Limb (tissue), 2 donors: ENCODE data around the gene HS1BP3.

Experiments
- DNase-seq, 2 donors: peaks; one replicate each; pipeline ENCODE4 v3.0.0-alpha.2; 2016; ENCODE audit errors: extremely low spot score in 2 of 2

The HS1BP3 gene

GRCh38 chr2:20588918-20589871 is 61.7 kb downstream of the HS1BP3 start:
- DNase-seq = no peak

- DNase-seq = no peak
Observed at GRCh38 chr2:20585710-20586594, 64.9 kb downstream of the HS1BP3 start.

- no peak for DNase-seq
Observed at GRCh38 chr2:20585359-20585709, 65.6 kb downstream of the HS1BP3 start.

- DNase-seq = peak; percentile 38 to 72
Observed at GRCh38 chr2:20584399-20585358, 66.2 kb downstream of the HS1BP3 start.

GRCh38 chr2:20584045-20584398 is 66.9 kb downstream of the HS1BP3 start:
- no peak for DNase-seq

- DNase-seq = no peak
Observed at GRCh38 chr2:20583425-20583881, 67.4 kb downstream of the HS1BP3 start.

GRCh38 chr2:20582600-20583221 is 68.2 kb downstream of the HS1BP3 start:
- DNase-seq = no peak

- no peak for DNase-seq
Observed at GRCh38 chr2:20580690-20581437, 70.0 kb downstream of the HS1BP3 start.

GRCh38 chr2:20579866-20580265 is 71.0 kb downstream of the HS1BP3 start:
- no peak for DNase-seq

- DNase-seq = peak; percentile 72 to 73
Observed at GRCh38 chr2:20578895-20579825, 71.7 kb downstream of the HS1BP3 start.

- no peak for DNase-seq
Observed at GRCh38 chr2:20578266-20578894, 72.5 kb downstream of the HS1BP3 start.

- DNase-seq = no peak
Observed at GRCh38 chr2:20577495-20578235, 73.2 kb downstream of the HS1BP3 start.

GRCh38 chr2:20576598-20577115 is 74.2 kb downstream of the HS1BP3 start:
- no peak for DNase-seq

- no peak for DNase-seq
Observed at GRCh38 chr2:20575935-20576597, 74.8 kb downstream of the HS1BP3 start.

- DNase-seq = no peak
Observed at GRCh38 chr2:20575414-20575813, 75.5 kb downstream of the HS1BP3 start.

- DNase-seq = no peak
Observed at GRCh38 chr2:20574930-20575329, 76.0 kb downstream of the HS1BP3 start.

GRCh38 chr2:20574423-20574911 is 76.4 kb downstream of the HS1BP3 start:
- no peak for DNase-seq
